ENCODE data around the gene MARCHF6.

MARCHF6 gene

GRCh38 chr5:10358999-10359398 lies 5.5 kb downstream of the MARCHF6 start:
- TF ChIP-seq, protein P1, sequence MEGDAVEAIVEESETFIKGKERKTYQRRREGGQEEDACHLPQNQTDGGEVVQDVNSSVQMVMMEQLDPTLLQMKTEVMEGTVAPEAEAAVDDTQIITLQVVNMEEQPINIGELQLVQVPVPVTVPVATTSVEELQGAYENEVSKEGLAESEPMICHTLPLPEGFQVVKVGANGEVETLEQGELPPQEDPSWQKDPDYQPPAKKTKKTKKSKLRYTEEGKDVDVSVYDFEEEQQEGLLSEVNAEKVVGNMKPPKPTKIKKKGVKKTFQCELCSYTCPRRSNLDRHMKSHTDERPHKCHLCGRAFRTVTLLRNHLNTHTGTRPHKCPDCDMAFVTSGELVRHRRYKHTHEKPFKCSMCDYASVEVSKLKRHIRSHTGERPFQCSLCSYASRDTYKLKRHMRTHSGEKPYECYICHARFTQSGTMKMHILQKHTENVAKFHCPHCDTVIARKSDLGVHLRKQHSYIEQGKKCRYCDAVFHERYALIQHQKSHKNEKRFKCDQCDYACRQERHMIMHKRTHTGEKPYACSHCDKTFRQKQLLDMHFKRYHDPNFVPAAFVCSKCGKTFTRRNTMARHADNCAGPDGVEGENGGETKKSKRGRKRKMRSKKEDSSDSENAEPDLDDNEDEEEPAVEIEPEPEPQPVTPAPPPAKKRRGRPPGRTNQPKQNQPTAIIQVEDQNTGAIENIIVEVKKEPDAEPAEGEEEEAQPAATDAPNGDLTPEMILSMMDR (IDR thresholded peaks at IDR 0.05; ENCODE audit: extremely low read depth, missing control alignments), result no peak
- DNase-seq (ENCODE audit: low spot score), result no peak

DNA sequence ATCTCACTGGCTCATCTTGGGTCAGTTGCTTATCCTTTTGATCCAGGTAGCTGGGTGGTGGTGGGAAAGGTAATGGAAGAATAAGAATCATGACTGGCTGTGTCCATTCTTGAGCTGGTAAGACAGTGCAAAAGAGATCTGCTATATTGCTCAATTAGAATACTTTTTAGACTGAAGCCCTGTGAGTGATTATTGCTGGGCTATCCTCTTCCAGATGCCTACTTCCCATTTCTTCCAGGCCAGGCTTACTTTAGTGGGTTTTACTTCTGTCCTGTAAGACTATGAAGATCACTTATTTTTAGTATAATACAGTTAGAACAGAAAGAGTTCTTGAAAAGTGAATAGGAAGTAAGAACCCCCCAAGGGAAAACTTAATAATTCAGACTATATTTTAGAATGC lies 7.2 kb downstream of the MARCHF6 start:
- DNase-seq (ENCODE audit: low spot score), result no peak
- TF ChIP-seq, protein P1 (IDR thresholded peaks at IDR 0.05; ENCODE audit: extremely low read depth, missing control alignments), result no peak

DNA sequence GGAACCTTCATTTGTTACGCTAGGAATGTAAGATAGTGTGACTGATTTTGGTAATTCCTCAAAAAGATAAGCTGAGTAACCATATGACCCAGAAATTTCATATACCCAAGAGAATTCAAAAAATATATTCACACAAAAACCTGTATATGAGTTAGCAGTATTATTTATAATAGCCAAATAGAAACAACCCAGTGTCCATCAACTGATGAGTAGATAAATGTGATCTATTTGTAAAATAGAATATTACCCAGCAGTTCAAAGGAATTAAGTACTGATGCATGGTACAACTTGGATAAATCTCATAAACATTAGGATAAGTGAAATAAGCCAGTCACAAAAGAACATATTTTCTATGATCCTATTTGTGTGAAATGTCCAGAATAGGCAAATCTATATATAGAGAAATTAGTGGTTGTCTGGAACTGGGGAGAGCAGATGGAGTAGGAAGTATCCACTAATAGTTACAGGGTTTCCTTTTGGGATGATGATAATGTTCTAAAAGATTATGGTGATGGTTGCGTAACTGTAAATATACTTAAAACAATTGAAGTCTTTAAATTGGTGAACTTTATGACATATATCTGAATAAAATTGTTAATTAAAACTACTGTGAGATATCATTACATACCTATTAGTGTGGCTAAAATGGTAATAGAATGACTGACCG lies 10.2 kb downstream of the MARCHF6 start:
- TF ChIP-seq, protein P1 (IDR thresholded peaks at IDR 0.05; ENCODE audit: extremely low read depth, missing control alignments), result no peak
- no peak for DNase-seq (ENCODE audit: low spot score)

GRCh38 chr5:10364186-10364689 lies 10.7 kb downstream of the MARCHF6 start:
- TF ChIP-seq, protein P1 (IDR thresholded peaks at IDR 0.05; ENCODE audit: extremely low read depth, missing control alignments), result no peak
- DNase-seq (ENCODE audit: low spot score), result no peak

DNA sequence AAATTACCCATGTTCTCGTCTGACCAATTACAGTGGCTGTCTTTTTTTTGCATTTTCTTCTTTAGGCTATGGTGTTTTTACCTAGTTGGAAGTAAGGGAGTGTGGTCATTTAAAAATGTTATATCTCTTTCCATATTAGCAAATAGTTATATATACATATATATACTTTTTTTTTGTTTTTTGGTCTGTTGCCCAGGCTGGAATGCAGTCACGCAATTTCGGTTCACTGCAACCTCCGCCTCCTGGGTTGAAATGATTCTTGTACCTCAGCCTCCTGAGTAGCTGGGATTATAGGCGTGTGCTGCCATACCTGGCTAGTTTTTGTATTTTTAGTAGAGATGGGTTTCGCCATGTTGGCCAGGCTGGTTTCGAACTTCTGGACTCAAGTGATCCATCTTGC lies 12.3 kb downstream of the MARCHF6 start:
- DNase-seq (ENCODE audit: low spot score), result no peak
- TF ChIP-seq, protein P1 (IDR thresholded peaks at IDR 0.05; ENCODE audit: extremely low read depth, missing control alignments), result no peak

GRCh38 chr5:10366310-10367272 lies 13.1 kb downstream of the MARCHF6 start:
- TF ChIP-seq, protein P1 (IDR thresholded peaks at IDR 0.05; ENCODE audit: extremely low read depth, missing control alignments), result no peak
- no peak for DNase-seq (ENCODE audit: low spot score)

DNA sequence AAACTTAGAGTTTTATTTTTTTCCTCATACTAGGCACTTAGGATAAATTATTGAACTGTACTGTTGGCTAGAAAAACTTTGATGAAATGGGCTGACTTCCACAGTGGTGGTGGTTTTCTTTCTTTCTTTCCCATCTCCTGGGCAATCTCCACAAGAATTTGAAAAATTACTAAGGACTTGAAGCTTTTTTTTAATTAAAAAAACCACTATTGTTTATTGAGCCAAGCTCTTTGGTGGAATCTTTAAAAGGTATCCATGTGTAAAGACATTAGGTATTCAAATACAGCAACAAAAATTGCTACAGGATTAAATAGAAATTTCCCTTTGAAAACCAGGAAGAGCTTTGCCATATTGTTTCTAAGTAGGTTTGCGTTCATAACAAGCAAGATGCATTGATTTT lies 14.1 kb downstream of the MARCHF6 start:
- DNase-seq (ENCODE audit: low spot score), result no peak
- TF ChIP-seq, protein P1 (IDR thresholded peaks at IDR 0.05; ENCODE audit: extremely low read depth, missing control alignments), result no peak

Measured in GM20000 (cell line).